Measurements from ENCODE around the gene PAOX.
"Not testable (repeated sequence)": the region's sequence is repeated elsewhere in the genome, so short reads cannot be mapped to it uniquely, and the experiment has no call there.

The PAOX gene

DNA sequence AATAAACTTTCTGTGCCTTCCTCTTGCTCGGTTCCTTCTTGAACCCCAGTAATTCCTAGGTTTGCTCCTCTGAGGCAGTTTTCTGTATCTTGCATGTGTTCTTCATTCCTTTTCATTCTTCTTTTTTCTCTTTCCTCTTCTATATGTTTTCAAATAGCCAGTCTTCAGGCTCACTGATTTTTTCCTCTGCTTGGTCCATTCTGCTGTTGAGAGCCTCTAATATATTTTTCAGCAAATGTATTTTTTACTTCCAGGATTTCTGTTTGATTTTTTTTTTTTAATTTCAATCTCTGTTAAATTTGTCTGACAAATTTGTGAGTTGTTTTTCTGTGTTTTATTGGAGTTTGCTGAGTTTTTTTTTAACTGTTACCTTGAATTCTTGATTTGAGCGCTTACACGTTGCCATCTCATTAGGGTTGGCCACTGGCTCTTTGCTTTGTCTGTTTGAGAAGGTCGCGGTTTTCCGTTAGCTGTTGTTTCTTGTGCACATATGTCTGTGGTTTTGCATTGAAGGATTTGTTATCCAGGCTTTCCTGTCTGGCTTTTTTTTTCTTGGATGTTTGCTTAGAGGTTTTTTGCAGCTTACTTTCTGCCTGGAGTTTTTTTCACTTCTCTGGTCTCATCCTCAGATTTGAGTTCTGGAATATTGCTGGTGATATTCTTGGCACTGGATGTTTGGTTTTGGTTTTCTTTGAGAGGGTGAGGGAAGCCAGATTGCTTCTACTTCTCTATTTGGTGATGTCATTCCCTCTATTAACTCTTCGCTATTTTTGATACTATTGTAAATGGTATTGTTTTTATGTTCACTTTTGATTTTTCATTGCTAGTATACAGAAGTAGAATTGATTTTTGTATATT lies 32.7 kb downstream of the PAOX start:
- no peak for DNase-seq

DNA sequence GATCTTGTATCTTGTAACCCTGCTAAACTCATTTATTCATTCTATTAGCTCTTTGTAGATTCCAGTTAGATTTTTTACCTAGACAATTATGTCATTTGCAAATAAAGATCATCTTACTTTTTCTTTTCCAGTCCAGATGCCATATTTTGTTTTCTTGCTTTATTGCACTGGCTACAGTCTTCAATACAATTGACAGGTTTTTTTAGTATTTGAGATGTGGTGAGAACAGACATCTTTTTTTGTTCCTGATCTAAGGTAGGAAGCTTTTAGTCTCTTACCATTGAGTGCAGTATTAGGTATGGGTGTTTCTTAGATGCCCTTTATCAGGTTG lies 33.3 kb downstream of the PAOX start:
- no peak for DNase-seq

DNA sequence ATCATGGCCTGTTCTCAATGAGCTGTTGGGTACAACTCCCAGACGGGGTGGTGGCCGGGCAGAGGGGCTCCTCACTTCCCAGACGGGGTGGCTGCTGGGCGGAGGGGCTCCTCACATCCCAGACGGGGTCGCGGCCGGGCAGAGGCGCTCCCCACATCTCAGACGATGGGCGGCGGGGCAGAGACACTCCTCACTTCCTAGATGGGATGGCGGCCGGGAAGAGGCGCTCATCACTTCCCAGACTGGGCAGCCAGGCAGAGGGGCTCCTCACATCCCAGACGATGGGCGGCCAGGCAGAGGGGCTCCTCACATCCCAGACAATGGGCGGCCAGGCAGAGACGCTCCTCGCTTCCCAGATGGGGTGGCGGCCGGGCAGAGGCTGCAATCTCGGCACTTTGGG lies 35.3 kb downstream of the PAOX start:
- not testable (repeated sequence) for DNase-seq

DNA sequence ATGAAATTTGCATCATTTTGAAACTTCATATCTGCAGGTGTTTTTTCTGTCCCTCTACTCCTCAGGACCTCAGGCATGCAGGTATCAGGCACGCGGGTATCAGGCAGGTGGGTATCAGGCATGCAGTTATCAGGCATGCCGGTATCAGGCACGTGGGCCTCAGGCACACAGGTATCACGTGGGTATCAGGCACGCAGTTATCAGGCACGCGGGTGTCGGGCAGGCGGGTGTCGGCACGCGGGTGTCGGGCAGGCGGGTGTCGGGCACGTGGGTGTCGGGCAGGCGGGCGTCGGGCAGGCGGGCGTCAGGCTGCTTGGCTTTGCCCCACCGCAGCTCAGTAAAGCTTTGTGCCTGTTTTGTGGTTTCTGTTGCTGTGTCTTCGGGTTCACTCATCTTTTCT lies 36.7 kb downstream of the PAOX start:
- DNase-seq = no peak

DNA sequence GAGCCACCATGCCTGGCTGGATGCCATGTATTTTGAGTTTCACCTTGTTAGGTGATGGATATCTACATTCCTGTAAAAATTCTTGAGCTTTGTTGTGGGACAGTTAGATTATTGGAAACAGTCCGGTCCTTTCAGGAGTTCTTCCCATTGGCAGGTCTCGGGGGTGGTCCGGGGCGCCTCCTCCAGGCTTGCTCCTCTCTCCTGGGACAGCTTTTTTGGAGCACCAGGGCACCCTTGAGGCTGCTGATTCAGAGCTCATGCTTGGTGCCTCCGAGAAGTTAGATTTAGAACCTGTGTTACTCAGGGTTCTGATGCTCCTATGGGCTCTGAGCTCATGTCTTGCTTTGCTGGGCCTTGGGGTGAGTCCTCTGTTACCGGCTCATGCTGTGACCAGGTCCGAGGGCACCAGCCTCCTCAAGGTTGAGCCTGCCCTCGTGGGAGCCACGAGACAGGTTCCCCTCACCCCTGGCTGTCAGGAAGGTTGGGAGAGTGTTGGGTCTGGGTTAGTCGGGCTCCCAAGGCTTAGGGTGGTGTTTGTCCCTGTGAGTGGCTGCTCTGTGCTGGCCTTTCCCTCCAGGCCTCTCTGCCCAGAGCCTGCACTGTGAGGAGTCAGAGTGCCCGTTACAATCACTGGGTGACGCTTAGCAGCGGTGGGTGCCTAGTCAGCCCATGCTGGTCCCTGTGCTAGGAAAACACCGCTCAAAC lies 39.4 kb downstream of the PAOX start:
- DNase-seq = no peak

DNA sequence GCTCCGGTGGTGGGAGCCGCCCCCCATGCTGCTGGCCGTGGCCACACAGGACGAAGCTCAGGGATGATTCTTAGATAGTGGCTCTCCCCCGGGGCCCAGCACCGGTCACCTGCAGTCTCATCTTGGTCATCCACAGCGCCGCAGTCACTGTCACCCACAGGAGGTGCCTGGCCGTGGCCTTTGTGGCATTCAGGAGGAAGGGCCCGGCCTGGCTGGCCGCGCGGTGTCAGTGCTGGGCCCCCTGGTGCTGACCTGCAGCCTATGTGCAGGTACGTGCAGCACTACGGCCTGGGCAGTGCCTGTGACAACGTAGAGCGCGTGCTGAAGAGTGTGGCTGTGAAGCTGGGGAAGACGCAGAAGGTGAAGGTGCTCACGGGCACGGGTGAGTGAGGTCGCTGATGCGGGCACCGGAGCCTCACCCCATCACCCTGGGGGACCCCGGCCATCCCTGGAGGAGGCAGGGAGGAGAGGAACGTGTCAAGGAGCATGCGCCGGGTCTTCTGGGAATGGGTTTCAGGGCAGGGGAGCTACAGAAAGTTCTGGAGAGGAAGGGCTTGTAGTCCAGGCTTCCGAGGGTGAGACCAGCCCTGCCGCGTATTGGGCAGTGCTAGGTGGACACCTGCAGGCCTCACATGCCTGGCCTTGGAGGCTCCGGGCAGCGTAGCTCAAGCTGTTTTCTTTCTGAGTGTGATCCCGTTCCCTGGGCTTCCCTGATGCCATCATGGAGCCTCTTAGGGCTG lies 40.3 kb downstream of the PAOX start:
- no peak for DNase-seq

DNA sequence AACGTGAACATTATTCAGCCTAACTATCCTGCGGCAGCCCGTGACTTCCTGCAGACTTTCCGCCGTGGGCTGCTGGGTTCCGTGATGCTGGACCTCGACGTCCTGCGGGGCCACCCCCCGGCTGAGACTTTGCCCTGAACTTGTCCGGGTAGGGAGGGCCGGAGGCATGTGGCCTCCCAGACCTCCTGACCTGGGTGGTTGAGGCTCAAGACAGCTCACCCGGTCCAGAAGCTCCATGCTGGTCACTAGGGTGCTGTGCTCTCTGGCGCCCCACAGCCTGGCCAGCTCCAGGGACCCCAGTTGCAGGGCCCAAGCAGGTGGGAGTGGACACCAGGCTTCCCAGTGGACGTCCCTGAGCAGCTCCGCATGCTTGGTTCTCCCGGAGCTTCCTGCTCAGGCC lies 41.0 kb downstream of the PAOX start:
- DNase-seq = no peak

DNA sequence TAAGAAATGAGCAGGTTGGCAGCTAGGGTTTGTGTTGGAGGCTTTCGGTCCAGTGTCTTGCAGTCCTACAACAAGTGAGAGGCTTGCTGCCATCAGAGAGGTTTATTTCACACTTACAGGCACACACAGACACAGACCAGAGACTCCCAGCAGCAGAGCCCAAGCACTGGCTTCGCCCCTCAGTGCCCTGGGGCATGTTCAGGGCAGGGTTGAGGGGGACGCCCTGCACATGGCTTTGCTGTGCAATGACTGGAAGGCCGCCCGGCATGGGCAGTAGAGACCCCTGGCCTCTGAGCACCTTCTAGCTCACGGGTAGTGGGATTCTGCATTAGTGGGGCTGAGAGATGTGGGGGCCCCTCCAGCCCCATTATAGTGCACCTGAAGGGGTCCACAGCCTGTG lies 41.5 kb downstream of the PAOX start:
- no peak for DNase-seq

DNA sequence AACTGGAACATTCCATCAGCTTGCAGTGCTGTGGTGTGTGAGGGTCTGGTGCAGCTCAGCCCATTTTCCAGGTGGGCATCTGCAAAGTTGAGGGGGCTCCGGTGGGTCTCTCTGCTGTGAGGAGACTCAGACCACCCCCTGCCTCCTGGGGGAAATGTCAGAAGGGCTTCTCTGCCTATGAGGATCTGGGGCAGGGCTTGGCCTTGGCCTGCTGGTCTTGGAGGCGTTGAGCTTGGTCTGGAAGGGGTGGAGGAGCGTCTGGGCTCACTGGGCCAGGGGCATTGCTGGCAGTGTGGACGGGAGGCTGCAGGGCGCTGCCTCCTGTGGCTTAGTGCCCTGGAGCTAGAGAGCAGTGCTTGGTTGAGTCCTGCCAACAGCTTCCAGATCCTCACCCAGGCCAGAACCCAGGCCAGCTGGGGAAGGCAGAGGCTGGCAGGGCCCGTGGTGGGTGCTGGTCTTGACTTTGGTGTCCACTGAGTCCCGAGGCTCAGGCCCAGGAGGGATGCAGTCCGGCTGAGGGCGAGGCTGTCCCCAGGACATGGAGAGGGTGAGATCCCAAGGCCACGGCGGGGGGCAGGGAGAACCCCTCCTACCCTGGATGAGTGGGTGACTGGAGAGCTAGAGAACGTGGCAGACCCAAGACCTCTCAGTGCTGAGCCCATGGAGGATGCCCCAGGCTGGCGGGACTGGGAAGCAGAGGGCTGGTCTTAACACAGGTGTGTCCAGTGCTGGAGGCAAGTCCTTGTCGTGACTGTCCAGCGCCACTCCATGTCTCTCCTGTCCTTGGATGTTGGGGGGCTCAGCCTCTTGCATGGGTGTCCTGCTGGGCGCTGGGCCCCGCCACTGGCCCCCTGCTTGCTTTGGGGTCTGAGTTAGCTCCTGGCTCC lies 42.5 kb downstream of the PAOX start:
- no peak for DNase-seq

DNA sequence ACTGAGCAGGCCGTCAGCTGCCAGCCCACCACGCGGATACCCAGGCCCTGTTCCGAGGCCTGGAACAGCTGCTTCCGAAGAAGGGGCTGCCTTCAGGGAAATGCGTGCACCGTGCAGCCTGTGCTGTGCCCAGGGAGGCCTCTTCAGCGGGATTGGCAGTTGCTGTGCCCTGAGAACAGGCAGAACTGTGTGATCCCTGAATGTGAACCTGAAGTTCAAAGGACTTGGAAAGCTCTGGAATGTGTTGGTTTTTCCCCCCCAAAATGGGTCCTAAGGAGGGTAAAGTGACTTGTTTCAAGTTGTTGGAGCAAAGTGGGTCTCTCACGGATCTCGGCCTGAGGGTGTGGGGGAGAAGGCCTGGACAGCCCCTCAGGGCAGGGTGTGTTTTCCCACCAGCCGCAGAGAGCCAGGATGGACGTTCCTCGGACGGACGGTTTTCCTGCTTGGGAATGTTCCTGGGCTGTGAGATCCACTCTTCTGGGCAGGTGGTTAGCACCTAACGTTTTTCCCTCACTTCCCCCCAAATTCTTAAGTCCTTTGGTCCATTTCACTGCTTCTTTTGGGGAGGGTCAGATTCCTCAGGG lies 43.3 kb downstream of the PAOX start:
- DNase-seq = no peak

DNA sequence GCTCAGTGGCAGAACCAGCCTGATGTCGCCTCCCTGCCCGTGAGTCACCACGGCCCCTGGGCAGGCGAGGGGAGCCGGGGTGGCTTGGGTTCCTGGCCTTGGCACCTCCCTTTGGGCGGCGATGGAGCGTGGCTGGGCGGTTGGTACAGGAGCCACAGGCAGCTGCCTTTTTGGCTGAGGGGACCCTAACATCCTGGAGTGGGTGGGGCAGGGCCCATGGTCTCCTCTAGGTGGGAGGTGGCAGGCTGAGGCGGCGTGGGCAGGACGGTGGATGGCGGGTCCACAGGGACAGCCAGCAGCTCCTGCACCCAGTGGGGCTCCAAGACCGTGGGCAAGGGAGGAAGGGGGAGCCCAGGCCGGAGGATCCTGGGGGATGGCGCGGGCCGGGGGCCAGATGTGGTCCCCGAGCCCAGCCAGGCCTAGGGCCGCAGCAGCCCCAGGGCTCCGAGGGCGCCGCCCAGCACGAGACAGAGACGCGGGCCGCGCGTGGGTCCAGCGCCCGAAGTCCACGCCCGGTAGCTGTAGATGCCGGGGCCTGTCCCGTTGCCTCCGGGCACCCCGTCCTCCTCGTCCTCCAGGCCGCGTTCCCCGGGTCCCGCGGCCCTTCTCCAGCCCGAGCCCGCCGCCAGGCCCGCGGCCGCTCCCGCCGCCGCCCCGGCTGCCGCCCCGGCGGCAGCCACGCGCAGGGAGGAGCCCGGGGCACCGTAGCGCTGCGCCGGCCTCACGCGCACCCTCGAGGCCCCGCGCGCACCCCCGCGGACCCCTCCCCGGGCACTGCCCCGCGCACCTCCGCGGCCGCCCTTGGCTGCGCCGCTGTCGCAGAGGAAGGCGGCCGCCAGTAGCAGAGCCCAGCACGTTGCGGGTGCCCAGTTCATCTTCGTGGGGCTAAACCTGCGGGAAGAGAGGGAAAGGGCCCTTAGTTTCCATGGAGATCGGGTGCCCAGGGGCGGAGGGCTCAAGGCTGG lies 44.0 kb downstream of the PAOX start:
- no peak for DNase-seq

DNA sequence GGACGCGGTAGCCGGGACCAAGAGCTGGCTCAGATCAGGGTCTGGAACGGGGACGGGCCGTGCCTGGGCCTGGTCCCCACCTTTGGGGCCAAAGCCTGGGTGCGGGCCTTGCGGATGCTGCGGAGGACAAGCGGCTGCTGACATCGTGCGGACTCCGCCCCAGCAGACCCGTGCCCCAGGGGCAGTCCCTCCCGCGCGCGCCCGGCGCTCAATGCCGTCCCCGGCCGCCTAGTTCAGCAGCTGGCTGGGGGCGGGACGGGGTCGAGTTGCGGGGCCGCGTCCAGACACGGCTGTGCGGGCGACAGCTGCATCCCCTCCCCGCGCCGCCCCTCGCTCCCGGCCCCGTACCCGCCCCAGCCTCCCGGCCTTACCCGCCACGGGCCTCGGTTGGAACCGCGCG lies 45.0 kb downstream of the PAOX start:
- not testable (repeated sequence) for DNase-seq

DNA sequence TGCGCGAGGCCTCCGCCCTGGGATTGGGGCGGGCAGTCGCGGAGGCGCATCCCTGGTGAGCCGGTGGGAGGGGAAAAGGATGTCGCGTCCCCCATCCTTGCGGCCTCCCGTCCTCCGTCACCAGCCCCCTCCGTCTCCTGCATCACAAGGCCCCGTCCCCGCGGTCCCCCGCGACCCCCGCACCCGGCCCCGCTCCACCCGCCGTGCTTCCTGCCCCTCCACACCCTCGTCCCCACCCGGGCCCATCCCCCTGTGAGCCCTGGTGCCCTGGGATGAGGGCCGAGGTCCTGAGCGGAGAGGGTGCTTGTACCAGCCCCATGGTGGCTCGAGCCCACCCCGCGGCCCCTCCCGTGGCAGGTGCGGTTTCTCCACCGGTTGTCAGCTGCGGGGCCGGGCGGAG lies 45.5 kb downstream of the PAOX start, which contains the start of gene SPRN:
SPRN (minus strand) TSS at position 25 of the 400 bp plus-strand sequence. CDS start 944 bp downstream, outside the sequence.
- DNase-seq = not testable (repeated sequence)

DNA sequence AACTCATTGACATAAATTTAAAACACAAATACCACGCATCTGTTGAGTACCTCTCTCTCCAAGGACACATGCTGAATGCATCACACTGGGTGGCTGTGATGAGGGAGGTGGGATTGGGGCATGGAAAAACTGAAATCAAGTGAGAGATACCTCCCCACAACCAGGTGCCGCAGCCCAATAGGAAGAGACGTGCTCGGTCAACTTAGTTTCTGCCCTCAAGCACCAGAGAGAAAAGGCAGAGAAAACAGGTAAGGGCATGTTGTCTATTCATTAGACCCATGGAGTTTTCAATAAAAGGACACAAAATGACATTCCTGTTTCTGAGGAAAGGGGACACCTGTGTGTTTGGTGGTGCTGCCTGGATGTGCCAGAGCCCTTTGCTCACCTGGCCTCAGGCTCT lies 50.5 kb downstream of the PAOX start:
- DNase-seq = not testable (repeated sequence)

DNA sequence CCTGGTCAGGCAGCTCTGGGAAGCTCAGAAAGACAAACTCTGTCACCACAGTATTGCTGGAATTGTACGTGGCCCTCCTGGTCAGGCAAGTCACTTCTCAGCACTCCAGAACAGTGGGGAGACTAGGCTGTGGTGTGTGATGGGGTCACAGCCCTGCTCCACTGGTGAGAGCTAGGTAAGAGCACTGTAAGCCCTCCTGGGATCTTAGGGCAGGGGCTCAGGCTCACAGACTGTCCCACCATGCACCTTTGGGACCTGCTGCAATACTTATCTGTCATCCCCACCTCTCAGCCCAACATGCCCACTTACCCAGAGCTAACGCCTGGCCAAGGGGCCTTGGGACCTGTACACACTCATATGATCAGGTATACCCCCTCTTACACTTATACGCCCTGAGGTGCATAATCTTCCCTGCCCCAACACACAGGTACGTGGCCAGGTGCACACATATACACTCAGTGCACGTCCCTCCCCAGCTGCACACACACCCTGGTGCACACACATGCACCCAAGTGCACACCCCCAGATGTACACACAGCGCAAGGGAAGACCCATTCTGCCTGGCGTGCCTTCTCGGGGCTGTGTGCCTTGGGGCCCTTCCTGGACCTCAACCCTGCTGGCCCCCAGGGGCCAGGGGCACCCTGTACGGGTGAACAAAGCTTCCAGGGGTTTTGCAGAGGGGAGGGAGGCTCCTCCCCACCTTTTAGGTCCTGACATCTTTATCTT lies 53.0 kb downstream of the PAOX start:
- not testable (repeated sequence) for DNase-seq

DNA sequence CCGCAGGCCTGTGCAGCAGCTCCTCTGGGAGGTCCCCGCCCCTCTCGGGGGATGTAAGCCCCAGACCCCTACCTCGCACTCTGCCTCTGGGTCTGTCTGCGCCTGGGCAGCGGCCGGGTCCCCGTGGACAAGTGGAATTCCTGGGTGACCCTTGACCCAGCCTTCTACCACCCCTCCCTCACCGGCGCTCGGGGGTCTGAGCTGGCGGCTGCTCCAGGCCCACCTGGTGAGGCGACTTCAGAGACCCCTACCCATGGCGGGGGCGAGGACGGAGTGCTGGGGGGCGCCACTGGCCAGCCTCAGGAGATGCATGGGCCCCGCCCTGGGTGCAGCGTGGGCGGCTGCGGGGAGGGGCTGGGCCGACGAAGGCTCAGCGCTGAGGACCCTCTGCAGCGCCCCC lies 53.7 kb downstream of the PAOX start:
- DNase-seq = not testable (repeated sequence)

DNA sequence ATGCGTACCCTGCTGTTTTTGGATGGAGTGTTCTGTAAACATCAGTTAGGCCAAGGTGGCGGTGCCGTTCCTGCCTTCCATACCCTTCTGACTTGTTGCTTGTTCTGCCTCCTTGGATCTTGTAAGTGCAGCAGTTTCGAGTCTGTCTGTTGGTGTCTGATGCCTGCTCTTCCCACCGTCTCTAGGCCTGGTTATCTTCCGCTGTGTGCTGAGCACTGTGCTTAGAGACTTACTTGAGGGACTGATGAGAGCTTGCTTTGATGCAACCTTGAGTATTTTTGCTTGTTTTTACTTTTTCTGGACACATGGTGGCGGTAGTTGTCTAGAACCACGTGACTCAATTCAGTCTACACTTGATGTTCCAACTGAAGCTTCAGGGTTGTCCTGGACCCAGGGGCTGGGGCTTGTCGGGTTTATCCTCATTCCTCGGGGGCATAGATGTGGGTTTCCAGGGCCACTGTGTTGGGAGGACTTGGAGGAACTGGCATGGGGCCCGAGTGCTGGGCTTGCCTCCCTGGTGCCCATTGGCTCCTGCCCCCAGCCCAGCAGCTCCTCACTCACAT lies 59.7 kb downstream of the PAOX start:
- no peak for DNase-seq

DNA sequence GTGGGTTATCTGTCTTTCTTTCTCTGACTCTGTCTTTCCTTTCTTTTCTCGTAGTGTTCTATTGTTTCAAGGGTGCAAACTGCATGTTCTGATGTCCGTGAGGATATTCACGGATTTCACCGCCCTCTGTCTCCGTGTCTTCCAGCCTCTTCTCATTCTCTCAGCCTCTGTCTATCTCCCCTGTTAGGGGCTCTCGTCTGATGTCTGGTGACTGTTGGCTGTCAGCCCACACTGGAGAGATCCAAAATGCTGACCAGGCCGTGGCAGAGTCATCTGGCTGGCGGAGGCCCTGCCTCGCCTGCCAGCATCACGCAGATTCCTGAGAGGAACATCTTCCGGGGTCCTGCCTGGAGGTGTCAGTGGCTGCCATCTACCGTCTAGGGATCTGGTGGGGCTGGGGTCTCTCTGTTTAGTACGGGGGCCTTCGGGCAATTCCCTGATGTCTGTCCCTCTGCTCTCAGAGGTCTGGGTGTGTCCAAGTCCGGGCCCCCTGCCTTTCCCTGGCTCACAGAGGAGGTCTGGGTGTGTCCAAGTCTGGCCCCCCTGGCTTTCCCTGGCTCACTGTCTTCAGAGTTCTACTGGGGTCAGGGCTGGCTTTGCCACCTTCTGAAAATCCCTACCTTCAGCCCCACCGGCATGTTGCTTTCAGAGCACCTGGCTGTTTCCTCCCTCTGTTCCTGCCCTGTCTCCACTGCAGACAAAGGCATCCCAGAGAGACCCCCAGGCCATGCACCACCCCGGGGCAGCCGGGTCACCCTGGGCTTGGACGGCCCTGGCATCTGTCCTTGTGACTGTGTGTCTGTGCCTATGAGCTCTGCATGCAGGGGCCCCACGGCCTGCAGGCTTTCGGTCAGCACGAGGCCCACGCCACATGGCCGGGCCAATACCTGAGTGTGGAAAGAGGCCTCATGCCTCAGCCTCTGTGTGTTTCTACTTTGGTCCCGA lies 60.7 kb downstream of the PAOX start:
- no peak for DNase-seq

All from bone marrow (tissue), 2 donors.